Hepatocyte (in vitro differentiated cells): ENCODE data around the gene CTNNA3.

Experiments used
- CTCF ChIP-seq: fragments of 200-600 bp; sonication (generic); IDR thresholded peaks from 2 replicates; pipeline ENCODE4 v1.5.1; 2016; ENCODE audit warnings: antibody characterized with exemption, mild to moderate bottlenecking; ENCODE audit not compliant: poor library complexity
- EZH2 ChIP-seq: fragments of 200-600 bp; sonication (generic); IDR thresholded peaks from 2 replicates; pipeline ENCODE4 v1.6.1; 2016; ENCODE audit warnings: antibody characterized with exemption, mild to moderate bottlenecking, borderline replicate concordance

- TF ChIP-seq CTCF: no peak
- TF ChIP-seq EZH2: no peak
Observed at GRCh38 chr10:67725567-67725966, 29.6 kb upstream of the CTNNA3 start.
